ENCODE measurements around the gene PRKCZ. TPM values are rescaled to one million over a fixed set of nuclear protein-coding genes. Genes with fewer than 3 reads are reported as not detected.

PRKCZ gene
- total and polyA plus RNA-seq, 11 donors: 12.5 to 20.7 (median 16.5) TPM

DNA sequence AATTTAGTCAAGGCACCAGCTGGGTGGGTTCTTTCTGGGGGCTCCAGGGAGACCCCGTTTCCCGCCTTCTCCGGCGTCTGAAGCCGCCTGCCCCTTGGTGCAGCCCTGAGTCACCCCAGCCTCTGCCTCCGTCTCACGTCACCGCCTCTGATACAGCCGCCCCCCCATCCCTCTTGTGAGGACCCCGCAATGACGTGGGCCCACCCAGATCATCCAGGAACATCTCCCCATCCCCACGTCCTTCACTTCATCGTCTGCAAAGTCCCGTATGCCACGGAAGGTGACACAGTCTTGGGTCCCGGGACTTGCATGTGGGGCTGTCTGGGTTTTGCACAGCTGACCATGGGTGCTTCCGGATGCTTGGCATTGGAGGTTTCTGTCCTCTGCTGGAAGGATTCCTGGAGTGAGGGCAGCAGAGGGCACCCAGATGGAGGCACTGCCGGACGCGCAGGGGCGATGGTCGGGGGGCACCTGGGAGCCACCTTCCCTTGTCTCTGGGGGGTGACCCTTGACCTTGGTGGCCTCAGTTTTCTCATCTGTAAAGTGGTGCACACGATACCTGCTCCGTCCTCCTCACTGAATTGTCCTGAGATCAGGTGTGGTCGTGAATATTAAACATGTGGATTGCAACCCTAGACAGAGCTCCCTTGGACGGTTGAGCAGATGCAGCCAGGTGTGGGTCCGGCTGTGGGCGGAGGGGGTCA is 58.8 kb downstream of the PRKCZ start:
- Histone ChIP-seq H3K4me1 (peaks cover 0 to 4% (median 0%) of the 10 kb centered on the region in 12 donors), H3K36me3 (no peaks in the 10 kb centered on the region), H3K27ac (no peak overlapping the region), H3K27me3 (no peaks in the 10 kb centered on the region), H3K4me3 (no peak overlapping the region), H3K9me3 (no peaks in the 10 kb centered on the region)
- intact Hi-C loops (cut with DNase I): no loop called here
- peak in 1 of 5 donors; percentile 16 for DNase-seq
- 73 to 95% (median 77%) methylated on average over 10 to 28 of the region's 28 CpGs for WGBS, 4 donors
- TF ChIP-seq POLR2A (IDR thresholded peaks at IDR 0.05): no peak
- TF ChIP-seq, protein P1, sequence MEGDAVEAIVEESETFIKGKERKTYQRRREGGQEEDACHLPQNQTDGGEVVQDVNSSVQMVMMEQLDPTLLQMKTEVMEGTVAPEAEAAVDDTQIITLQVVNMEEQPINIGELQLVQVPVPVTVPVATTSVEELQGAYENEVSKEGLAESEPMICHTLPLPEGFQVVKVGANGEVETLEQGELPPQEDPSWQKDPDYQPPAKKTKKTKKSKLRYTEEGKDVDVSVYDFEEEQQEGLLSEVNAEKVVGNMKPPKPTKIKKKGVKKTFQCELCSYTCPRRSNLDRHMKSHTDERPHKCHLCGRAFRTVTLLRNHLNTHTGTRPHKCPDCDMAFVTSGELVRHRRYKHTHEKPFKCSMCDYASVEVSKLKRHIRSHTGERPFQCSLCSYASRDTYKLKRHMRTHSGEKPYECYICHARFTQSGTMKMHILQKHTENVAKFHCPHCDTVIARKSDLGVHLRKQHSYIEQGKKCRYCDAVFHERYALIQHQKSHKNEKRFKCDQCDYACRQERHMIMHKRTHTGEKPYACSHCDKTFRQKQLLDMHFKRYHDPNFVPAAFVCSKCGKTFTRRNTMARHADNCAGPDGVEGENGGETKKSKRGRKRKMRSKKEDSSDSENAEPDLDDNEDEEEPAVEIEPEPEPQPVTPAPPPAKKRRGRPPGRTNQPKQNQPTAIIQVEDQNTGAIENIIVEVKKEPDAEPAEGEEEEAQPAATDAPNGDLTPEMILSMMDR (IDR thresholded peaks at IDR 0.05): peak in 1 of 12 donors; percentile 17
- peak in 1 of 4 donors; percentile 6 for ATAC-seq

DNA sequence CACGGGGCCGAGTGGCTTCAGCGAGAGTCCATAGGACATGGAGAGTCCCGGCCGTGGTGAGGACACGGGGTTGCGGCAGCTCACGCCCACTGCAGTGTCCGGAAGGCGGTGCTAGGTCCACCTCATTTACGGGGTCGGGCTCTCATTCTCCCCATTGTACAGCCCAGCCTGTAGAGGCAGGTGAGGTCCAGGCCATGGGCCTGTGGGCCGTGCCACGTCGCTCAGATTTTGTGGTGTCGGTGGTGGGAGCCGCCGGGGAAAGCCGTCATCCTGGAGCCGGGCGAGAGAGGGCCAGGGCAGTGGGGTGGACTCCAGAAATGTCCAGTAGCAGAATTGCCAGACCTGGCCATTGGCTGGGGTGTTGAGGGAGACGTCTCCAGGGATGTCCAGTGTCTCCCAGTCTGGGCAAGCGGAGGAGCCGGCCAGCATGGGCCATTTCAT is 59.4 kb downstream of the PRKCZ start:
- TF ChIP-seq, protein P1 (IDR thresholded peaks at IDR 0.05): no peak
- no peak for TF ChIP-seq POLR2A (IDR thresholded peaks at IDR 0.05)
- H3K4me1 ChIP-seq: peaks cover 0 to 4% (median 0%) of the 10 kb centered on the region in 12 donors
- DNase-seq (peak in 2 of 5 donors; percentile 18 to 31), ATAC-seq (no peak)
- intact Hi-C loops (cut with DNase I): no loop called here
- H3K27ac ChIP-seq: no peak overlapping the region
- H3K4me3 ChIP-seq: no peak overlapping the region
- no peaks in the 10 kb centered on the region for H3K9me3 ChIP-seq
- no peaks in the 10 kb centered on the region for H3K27me3 ChIP-seq
- no peaks in the 10 kb centered on the region for H3K36me3 ChIP-seq
- 87 to 96% (median 91%) methylated on average over 12 to 24 of the region's 24 CpGs for WGBS, 4 donors

DNA sequence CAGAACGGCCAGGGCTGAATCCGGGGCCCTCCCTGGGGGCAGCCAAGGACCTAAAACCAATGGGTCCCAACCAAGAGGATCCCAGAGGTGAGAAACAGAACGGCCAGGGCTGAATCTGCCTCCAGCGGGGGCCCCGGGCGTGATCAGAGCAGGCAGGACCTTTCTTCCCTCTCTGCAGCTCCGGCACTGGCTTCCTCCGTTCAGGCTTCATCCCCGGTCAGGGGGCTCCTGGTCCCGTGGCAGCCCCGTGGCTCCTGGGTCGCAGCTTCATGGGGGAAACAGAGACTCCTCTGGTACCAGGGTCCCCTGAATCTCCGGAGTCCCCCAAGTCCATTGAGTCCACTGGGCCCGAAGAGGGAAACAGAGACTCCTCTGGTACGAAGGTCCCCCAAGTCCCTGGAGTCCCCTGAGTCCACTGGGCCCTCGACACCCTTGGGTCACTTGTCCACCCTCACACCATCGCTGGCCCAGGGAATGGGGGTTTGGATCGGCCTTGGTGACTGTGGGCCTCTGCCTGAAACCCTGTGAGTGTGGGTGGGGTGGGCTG is 60.1 kb downstream of the PRKCZ start:
- no peak for ATAC-seq
- TF ChIP-seq, protein P1 (IDR thresholded peaks at IDR 0.05): no peak
- TF ChIP-seq POLR2A (IDR thresholded peaks at IDR 0.05): no peak
- Histone ChIP-seq H3K4me1 (no peaks in the 10 kb centered on the region), H3K9me3 (no peaks in the 10 kb centered on the region), H3K27ac (no peak overlapping the region), H3K36me3 (no peaks in the 10 kb centered on the region), H3K4me3 (no peak overlapping the region), H3K27me3 (no peaks in the 10 kb centered on the region)
- intact Hi-C loops (cut with DNase I): no loop called here
- WGBS, 4 donors: 89 to 93% (median 91%) methylated on average over 16 to 18 of the region's 18 CpGs
- peak in 3 of 5 donors; percentile 2 to 35 (median 17) for DNase-seq

Data from heart left ventricle (tissue), 16 donors.